Epithelial cell of esophagus (primary cell): ENCODE results near the gene ROBO1.
A peak's percentile ranks its signal among the peaks of the same experiment; 100 is the strongest.
"Not testable (repeated sequence)": the region's sequence is repeated elsewhere in the genome, so short reads cannot be mapped to it uniquely, and the experiment has no call there.

Experiments
- DNase-seq: peaks from one replicate; pipeline ENCODE4 v3.0.0; 2010; ENCODE audit warnings: low read depth
- H3K4me3 ChIP-seq: 2 replicates; pipeline ENCODE4 v1.5.1; 2011; ENCODE audit warnings: mild to moderate bottlenecking, low read length, control low read depth
- CTCF ChIP-seq: IDR thresholded peaks from 2 replicates; pipeline ENCODE4 v1.5.1; 2011; ENCODE audit warnings: low read depth, mild to moderate bottlenecking, low read length, control low read depth, inconsistent platforms; ENCODE audit not compliant: insufficient read depth; ENCODE audit errors: missing control alignments

Gene ROBO1

GRCh38 chr3:78751266-78751665, 1016.5 kb downstream of the ROBO1 start:
- H3K4me3 ChIP-seq: no peak overlapping the region
- TF ChIP-seq CTCF: no peak
- DNase-seq: peak; percentile 66

- H3K4me3 ChIP-seq, DNase-seq: not testable (repeated sequence)
Measured at GRCh38 chr3:78750291-78750690, 1017.5 kb downstream of the ROBO1 start.

DNA sequence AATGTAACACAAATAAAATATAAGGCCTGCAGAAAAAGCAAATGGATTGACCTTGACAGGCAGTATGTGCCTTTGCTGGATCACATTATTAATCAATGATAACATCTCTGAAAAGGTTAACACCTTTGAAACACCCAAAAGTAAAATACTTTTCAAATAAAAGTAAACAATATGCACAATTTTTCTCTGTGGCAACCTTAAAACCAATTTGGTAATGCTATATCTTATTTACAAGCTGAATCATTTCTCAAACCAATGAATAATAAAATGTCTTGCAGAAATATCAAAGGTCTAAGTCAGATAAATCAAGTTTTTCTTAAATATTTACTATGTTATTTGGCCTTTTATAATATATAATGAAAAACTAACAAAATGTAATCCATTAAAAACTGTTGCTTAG, 1018.7 kb downstream of the ROBO1 start:
- H3K4me3 ChIP-seq: no peak overlapping the region
- no peak for TF ChIP-seq CTCF
- no peak for DNase-seq

DNA sequence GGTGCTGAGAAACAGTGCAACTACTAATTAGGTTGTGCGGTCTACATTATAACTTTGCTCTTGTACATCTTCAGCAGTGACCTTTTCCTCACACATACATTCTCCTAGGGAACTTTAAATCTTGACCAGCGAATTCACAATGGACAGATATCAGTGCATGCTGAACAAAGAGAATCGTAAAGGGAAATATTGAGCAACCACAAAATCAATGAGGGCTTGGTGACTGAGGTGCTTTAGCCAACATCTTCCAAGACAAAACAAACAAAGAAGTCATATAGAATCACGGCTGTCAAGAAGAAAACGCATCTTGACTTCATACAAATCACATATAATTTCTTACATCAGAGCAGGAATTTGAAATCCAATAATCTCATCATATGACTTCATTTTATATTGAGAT, 1022.0 kb downstream of the ROBO1 start:
- no peak for TF ChIP-seq CTCF
- H3K4me3 ChIP-seq: no peak overlapping the region
- DNase-seq: no peak

GRCh38 chr3:78742491-78742890, 1025.3 kb downstream of the ROBO1 start:
- H3K4me3 ChIP-seq: no peak overlapping the region
- no peak for DNase-seq
- no peak for TF ChIP-seq CTCF

- DNase-seq: peak; percentile 15
- no peak for TF ChIP-seq CTCF
- no peak overlapping the region for H3K4me3 ChIP-seq
Measured at GRCh38 chr3:78742041-78742440, 1025.8 kb downstream of the ROBO1 start.

DNA sequence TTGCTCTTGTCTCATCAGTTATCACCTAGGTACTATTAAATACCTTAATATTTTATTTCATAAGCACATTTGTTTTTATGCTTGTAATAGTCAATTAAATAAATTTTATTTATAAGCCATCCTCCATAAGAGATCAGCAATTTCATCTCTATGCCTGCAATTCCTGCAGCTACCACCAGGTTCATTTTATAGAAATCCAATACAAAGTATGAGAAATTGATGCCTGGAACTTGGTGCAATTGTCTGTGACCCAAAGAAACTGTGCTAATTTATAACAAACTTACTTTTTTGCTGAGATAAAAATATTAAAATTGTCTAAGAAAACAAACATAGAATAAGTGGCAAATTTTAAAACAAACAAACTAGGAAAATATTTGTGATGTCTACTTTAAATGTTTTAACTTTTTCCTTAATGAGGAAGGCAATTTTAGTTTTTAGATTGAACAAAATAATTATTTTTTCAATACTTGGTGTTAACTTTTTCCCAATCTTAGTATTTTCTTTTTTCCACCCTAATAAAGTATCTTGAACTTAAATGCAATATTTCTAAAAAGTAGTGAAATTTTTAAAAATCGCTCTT, 1026.6 kb downstream of the ROBO1 start:
- TF ChIP-seq CTCF: peak; percentile 46
- no peak overlapping the region for H3K4me3 ChIP-seq
- DNase-seq: peak; percentile 16
